ENCODE data around the gene RGMA.
"Not testable (repeated sequence)": the region's sequence is repeated elsewhere in the genome, so short reads cannot be mapped to it uniquely, and the experiment has no call there.

RGMA gene

DNA sequence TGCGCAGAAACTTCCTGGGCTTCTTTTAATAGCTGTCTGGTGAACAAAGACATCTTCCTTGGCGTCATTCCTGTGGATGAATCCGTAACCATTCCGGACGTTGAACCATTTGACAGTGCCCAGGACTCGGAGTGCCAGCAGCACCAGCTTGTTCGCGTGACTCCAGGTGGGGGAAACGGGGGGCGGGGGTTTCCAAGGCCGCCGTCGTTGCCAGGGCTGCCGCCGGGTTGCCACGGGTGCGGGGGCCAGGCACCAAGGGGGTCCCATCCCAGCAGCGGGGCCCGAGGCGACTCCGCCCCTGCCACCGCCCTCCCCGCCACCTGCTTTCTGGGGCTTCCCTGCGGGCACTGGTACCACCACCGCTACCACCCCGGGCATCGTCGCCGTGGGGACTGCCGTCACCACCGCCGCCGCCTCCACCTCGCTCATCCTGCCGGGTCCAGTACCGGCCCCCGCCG is 22.8 kb downstream of the RGMA start:
- FAIRE-seq = no peak

DNA sequence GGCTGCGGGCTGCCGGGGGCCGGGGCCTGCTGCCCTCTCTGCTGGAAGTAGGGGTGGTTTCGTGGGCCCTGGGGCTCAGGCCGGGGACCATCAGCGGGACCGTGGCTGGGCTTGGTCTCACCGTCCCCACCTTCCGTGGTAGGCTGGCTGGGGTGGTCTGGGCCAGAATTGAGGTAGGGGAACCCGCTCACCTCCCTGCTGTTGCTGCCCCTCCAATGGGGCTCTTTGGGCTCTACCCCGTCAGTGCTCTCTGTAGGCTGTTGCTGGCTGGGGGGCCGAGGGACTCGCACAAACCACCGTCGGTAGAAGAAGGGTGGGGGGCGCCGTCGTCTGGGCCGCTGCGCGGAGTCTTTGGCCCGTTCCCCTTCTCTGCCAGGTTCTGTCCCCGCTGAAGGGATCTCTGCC is 23.4 kb downstream of the RGMA start:
- no peak for FAIRE-seq

DNA sequence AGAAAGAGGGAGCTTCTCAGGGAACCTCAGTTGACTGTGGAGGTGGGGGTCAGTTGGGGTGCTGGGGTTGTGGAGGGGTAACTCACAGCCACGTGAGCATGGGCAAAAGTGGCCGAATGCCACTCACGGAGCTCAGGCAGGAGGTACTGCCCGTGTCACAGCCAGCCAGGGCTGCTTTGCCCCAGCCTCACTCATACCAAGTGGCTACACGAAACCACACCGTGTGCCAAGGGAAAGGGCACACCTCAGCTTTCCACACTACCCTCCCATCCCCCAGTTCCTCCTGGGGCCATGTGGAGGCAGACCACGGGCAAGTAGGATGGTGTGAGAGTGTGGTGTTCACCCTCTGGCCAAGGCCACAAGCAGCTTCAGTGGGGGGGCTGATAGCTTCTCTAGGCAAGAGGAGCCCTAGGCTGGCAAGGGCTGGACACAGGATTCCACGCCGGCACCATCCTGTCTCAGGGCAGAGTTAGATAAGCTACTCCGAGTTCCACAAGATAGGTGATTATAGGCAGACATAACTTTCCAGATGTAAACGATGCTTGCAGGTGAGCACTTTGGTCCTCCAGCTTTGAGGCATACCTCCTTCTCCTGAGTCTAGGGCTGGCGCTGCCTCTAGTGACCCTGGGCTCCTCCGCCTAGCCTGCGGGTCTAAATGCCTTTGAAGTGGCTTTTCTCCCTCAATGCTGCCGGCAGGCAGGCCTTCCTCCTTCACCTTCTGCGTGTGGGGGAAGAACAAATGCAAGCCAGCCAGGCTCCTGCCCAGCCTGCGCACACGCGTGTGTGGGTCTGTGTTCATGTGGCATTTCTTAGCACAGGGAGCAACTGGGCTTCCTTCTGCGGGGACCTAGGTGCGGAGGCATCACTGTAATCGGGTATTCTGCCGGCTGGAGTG is 25.0 kb downstream of the RGMA start:
- no peak for FAIRE-seq

DNA sequence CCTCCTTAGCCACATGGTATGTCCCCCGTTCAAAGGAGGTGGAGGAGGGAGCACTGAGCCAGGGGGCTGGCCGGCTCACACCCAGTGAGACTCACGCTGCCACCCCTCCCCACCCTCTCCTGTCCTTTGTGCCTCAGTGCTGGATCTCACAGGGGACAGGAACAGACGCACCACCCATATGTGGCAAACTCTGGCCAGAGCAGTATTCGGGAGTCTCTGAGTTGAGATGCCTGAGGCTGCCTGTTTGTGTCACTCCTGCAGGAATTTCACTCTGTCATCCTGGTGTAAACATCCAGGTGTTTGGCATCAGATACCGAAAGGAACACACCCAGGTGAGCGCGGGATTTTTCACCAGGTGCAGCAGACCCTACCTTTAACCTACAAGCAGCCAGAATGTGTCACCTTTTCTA is 25.7 kb downstream of the RGMA start:
- no peak for FAIRE-seq

DNA sequence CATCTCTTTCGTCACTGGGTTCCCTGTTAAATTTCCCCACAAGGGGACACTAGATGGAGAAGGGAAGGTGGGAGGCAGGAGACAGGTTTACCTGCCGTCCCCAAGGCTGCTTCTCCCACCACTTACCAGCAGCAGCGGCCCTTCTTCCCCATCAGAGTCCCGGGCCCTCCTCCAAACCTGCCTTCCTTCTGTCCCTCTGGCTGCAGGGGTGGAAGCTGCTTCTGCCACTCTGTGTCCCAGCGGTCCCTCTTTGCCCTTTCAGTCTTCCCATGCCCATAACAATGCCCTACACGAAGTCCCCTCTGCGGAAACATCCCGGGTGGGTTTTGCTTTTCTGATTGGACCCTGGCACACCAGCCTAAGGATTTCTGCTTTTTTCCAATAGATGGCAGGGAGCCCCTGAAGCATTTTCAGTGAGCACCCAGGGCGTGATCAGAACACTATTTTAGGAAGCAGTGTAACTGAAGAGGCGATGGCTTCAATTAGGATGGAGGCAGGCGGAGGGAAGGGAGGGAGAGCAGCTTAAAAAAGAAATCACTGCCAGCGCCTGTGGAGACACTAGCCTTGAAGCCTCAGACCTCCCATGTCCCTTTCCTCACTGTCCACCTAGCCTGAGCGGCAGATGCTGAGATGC is 26.3 kb downstream of the RGMA start:
- FAIRE-seq = not testable (repeated sequence)

DNA sequence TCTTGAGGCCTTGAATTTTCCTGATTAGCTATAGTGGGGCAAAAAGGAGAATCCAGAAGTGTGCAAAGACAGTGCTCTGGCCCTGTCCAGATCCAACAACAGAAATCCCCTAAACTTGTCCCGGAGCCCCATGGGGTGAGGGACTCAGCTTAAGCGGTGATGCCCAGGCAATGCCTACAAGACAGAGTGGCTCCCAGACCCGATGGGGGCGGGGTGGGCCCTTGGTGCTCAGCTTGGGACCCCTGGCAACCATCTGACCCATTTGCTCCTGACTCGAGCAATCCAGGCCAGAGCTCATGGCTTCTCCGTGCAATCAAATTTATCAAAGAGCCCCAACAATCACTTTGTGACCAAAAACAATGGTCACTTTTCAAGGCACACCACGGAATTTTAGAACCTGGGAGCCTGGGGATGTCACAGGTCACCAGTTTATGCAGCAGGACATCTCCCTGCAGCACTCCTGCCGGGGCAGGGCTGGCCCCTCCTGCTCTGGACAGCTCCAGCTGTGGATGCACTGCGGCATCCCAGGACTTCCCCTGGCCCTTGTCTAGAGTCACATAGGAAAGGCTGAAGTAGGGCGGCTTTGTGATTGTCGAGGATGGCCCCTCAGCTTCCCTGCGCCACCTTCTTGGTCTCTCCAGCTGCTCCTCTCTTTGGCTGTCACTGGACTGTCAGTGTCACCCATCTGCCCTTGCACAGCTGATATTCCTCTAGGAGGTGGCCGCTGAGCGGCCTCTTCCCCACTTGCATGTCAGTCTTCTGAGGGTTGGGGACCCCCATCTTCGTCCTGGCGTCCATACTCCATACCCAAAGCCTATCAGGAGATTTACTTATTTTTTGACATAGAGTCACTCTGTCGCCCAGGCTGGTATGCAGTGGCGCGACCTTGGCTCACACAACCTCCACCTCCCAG is 28.4 kb downstream of the RGMA start:
- no peak for FAIRE-seq

DNA sequence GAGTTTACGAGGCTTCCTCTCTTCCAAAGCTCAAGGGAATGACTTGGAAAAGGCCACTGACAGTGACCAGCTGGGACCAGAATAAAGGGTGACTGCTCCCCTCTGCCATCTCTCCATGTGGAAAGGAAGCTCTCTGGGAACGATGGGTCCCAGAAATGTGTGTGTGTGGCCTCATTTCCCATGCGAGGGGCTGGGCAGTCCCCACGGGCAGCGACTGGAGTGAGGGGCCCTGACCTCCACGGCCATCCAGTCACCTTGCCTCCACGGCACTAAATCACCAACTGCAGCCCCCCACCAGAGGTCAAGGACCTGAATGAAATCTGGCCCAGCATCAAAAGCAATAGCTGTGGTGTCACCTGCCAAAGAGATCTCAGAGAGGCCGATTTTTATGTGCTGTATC is 29.6 kb downstream of the RGMA start:
- FAIRE-seq = no peak

DNA sequence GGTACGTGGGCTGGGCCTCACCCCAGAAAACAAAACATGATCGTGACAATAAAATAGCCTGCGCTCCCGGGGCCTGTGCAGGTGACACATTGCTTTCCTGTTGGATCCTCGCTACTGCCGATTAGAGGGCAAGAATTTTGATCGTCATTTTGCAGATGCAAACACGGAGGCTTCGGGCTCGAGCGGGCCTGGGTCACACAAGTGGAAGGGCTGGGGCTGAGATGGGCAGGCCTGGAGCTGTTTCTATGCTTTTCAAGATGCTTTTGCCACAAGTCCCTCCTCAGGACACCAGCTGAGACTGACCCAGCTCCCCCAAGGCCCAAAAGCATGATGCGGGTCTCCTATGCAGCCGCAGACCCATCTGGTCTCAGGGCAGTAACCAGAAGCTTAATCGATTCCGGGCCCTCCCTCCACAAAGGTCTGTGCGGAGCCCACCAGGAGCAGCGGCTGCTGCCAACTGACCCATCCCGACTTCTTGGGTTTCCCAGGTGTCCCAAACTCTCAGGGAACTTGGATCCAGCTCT is 30.0 kb downstream of the RGMA start:
- no peak for FAIRE-seq

DNA sequence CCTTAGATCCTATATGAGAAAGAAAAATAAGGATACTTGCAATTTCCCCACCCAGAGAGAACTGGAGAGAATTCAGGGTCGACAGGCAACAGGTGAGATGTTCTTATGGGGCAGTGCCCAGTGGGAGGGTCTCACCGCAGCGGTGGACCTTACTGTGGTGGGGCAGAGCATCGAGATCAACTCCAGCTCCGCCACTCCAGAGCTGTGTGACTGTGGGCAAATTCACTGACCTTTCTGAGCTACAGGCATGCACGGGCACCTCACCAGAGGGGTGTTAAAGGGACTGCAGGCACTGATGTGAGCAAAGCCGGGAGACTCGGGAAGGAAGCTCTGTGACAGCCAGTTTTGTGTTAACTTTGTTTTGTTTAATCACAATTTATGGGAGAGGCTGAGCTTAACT is 30.9 kb downstream of the RGMA start:
- FAIRE-seq = no peak

DNA sequence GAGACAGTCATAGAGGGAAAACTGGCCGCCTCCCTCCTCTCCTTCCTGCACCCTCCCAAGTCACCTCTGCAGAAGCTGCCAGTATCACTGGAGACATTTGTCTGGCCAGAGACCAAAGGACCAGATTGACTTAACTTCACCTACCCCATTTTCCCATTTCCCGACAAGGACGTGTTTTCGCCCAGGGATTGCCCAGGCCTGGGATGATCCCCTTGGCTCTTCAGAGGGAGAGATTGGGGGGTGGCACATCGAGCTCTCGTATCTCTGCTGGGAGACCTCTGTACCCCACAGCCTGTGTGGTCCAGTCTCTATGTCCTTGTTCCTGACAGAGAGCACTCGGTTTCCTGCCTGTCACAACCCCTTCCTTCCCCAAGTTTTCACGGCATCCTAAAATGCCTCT is 31.4 kb downstream of the RGMA start:
- no peak for FAIRE-seq

DNA sequence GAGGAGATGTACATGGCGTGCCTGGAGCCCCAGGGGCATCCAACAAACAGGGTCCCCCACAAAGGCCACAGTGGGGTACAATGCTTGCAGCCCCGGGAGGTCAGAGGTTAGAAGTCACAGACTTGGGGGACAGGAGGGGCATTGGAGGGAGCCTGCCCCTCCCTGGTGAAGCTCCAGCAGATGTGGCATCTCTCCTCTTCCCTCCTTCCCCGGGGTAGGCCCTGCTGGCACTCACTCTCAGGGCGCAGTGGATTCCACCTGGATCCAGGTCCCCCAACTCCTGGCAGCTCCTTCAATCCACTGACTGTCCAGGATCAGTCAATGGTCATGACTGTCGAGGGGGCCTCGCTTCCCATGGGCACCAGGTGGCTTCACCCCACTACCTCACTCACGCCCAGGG is 32.2 kb downstream of the RGMA start:
- FAIRE-seq = no peak

DNA sequence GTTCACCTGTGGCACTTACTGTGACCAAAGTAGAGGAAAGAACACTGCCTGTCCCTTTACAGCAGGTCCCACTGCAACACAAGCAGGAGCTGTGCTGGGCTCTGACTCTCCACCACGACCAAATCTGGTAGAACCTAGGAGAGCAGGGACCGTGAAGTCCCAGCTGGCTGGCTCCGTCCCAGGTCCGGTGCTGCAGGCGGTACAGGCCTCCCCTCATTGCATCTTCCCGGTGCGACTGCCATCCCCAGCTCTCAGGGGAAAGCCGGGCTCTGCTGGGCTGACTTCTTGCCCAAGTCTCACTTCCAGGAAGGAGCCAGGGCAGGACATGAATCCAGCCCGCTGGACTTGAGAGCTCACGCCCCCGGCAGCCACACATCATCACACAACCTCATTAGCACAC is 33.8 kb downstream of the RGMA start:
- FAIRE-seq = no peak

DNA sequence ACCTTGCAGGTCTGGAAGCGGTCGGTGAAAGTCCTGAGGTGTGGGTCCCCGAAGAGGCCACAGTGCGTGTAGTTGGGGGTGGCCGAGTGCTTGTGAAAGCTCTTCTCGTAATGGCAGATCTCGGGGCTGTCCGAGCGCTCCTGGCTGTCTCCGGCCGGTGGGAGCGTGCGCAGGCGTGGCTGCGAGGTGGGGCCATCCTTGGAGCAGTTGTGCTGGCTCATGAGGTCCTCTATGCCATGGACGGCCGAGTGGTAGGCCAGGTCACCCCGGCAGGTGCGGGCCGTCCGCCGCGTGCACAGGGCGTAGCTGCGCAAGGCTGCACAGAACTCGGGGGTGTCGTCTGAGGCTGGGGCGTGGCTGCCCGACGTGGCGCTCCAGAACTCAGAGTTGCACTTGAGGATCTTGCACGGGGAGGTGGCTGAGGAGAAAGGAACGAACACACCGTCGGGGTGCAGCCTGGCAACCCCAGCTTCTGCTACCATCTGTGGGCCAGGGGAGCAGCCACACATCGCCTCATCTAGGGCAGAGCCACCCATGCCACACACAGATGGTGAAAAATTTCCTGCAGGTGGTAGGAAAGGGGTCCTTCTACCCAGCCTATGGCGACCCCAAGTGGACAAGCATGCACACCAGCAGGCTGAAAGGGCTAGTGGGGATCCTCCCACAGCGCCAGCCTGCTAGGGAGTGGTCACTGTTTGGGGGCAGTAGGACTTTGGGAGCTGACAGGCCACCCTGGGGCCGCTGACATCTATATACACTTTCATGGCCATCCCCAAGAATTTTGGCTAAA is 36.7 kb downstream of the RGMA start:
- no peak for FAIRE-seq

DNA sequence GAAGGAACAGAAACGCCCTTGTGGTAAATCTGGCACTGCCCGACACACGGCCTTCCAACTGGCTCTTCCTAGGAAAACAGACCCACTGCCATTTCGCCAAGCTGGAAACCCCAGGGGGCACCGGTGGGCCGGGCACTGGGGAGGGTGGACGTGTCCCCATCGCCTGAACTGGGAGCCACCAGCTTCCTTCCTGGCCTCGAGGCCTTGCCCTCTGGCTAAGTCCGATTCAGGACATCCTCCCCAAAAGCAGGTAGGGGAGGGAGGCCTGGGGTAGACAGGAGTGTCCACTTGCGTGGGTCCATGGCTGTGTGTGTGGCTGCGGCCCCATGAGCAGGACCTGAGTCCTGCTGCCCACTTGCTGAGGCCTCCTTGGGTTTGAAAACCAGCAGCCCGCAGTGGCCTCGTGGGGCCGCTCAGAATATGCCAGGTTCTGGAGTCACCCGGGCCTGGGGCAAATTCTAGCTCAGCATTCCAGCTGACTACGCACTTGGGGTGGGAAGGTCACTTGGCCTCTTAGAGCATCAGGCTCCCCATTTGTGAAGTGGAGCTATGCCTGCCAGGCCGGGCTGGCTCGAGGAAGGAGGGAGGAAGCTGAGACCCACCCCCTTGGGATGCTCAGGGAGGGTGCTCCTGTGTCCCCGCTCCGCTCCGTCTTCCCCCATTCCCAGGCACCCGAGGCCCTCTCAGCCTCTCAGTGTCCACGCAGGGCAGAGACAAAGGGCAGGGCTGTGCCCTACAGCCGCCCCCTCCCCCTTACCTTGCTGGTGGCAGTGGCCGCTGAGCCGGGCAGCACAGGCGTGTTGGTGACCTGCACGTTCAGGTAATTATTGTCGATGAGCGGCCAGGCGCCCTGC is 37.5 kb downstream of the RGMA start:
- FAIRE-seq = no peak

DNA sequence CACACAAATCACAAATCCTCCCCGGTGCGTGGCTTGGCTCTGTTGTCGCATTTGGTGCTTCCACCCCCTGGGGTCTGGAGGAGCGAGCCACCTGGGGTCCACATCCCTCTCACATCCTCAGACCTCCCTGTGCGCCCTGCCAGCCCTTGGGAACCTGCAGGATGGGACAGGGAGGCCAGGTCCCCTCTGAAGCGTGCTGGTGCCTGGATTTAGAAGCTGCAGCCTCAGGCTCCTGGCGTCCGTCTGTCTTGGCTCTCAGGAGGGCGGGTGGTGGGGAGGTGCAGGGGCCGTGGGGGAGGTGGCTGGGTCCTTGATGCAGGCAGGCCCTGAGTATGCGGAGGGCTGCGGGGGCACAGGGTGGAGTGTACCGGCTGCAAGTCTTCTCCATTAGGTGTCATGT is 38.4 kb downstream of the RGMA start:
- no peak for FAIRE-seq

DNA sequence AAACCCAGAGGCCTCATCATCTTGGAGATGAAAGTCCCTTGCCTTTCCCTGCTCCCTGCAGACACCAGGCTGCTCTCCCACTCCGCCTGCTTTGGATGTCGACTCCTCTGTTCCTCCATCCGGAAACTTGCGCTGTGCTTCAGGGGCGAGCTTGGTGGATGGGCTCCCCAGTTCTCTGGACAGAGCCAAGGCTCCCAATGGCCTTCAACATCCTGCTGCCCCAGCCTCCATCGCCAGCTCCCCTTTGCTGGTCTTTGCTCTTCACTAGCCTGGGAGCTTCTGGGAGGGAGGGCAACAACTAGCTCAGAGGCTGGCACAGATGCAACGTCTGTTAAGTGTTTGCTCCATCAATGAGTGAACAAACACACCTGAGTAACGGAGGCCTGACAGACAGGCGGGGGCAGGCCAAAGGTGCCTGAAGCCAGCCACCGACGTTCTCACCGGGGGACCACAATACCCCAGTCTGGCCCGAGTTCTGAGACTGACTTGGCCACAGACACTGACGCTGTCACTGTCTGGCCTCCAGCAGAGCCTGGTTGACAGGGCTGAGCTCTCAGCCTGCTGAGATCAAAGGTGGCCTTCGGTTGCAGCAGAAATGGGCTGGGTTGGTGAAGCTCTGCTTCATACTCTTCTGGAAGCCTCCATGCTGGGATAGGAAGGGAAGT is 39.0 kb downstream of the RGMA start:
- FAIRE-seq = no peak

DNA sequence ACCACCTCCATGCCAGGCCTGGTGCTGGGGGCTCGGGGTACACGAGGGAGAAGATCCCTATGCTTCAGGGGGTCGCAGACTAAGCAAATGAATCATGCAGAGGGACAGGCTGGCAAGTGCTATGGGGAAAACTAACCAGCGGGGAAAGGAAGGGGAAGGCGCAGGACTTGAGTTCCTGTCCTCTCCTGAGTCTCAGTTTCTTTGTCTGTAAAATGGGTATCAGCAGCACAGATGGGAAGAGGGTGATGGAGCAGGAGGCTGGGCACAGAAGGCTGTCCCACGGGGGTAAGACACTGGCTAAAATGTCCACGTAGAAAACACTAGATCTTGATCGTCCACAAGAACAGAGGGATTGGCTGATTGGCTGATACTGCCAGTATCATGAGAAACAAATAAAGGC is 39.8 kb downstream of the RGMA start:
- no peak for FAIRE-seq

DNA sequence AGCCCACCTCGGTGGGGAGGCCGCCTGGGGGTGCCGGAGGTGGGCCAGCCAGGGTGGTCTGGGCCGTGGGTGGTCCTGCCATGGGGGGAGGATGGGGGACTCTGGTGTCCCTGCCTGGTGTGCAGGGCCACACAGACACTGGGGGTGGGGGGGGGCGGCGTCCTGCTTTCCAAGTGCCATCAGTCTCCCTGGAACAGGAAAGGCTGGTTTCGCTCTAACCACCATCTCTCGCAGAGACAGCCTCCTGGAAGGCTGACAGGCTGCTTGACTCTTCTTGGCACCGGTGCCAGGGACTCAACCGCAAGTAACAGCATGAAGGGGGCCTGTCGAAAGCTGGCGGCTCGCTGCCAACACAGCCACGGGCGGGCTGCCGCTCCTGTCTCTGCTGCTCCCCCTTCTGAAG is 40.3 kb downstream of the RGMA start:
- no peak for FAIRE-seq

DNA sequence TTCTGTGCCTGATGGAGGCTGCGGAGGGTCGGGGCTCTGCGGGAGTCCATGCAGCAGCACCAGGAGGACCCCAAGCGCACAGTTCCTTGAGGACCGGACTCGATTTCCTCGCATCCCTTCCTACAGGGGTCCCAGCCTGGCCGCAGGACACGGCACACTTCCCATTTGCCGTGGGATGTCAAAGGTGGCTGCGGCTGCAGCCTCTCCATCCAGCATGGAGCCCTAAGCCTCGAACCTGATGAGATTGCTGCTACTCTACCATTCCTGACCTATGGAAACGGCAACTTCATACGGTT is 40.6 kb downstream of the RGMA start:
- no peak for FAIRE-seq

DNA sequence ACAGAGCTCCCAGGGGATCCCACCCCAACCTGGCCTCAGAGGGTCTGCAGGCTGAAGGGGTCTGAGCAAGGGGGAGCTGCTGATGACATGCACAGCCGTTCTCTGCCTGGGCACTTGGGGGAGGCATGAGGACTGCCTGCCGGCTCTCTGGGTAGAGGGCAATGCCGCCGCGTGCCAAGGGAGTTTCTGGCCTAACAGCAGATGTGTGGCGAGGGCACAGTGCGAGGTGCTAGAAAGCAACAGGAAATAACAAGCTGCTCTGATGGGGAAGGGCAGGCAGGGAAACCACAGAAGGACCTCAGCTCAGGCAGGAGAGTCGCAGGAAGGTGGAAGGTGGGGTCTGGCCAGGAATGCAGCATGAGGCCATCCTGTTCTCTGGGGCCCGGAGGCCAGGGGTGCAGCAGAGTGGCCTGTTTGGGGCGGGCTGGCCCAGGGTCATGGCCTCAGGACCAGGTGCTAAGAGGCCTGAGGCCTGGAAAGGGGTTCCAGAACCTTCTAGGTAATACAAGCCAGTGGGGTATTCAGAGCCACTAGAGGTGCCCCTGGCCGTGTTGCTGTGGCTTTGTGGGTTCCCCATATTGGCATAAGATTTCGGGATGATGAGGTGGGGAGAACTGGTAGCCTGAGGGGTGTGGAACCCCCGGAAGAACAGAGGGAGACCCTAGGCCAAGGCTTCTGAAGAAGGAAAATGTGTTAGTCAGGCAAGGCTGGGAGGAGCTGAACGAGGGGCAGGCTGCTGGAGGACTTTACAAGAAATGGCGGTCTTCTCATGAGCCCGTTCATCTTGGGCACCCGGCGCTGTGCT is 41.2 kb downstream of the RGMA start:
- FAIRE-seq = no peak
